ENCODE results near the gene RPIA. TPM values are rescaled to one million over a fixed set of nuclear protein-coding genes. Genes with fewer than 3 reads are reported as not detected.

Gene RPIA
- total RNA-seq, 1 donor from 2014 or later, result 16.5 TPM

GRCh38 chr2:88666576-88666975 is 24.9 kb upstream of the RPIA start:
- H3K4me3 ChIP-seq, result no peak overlapping the region
- ATAC-seq, result no peak
- H3K36me3 ChIP-seq, result no peaks in the 10 kb centered on the region
- H3K9me3 ChIP-seq, result no peaks in the 10 kb centered on the region
- no peak overlapping the region for H3K27ac ChIP-seq
- no peak for TF ChIP-seq CTCF (IDR thresholded peaks at IDR 0.05)
- H3K27me3 ChIP-seq (ENCODE audit: low read depth), result no peaks in the 10 kb centered on the region
- intact Hi-C loops (cut with DNase I), result no loop called here
- no peak for DNase-seq
- no peaks in the 10 kb centered on the region for H3K4me1 ChIP-seq

GRCh38 chr2:88667219-88667618 is 24.3 kb upstream of the RPIA start:
- Histone ChIP-seq H3K27me3 (ENCODE audit: low read depth) (no peaks in the 10 kb centered on the region), H3K36me3 (no peaks in the 10 kb centered on the region), H3K4me3 (no peak overlapping the region), H3K9me3 (no peaks in the 10 kb centered on the region), H3K27ac (no peak overlapping the region), H3K4me1 (no peaks in the 10 kb centered on the region)
- ATAC-seq, result no peak
- TF ChIP-seq CTCF (IDR thresholded peaks at IDR 0.05), result no peak
- DNase-seq, result no peak
- intact Hi-C loops (cut with DNase I), result no loop called here

GRCh38 chr2:88668862-88669261 is 22.6 kb upstream of the RPIA start:
- H3K9me3 ChIP-seq, result no peaks in the 10 kb centered on the region
- intact Hi-C loops (cut with DNase I), result no loop called here
- DNase-seq, result no peak
- no peak overlapping the region for H3K27ac ChIP-seq
- ATAC-seq, result no peak
- no peaks in the 10 kb centered on the region for H3K36me3 ChIP-seq
- no peak for TF ChIP-seq CTCF (IDR thresholded peaks at IDR 0.05)
- no peaks in the 10 kb centered on the region for H3K4me1 ChIP-seq
- no peak overlapping the region for H3K4me3 ChIP-seq
- H3K27me3 ChIP-seq (ENCODE audit: low read depth), result no peaks in the 10 kb centered on the region

GRCh38 chr2:88669482-88670214 is 21.8 kb upstream of the RPIA start:
- H3K27ac ChIP-seq, result no peak overlapping the region
- no peaks in the 10 kb centered on the region for H3K27me3 ChIP-seq (ENCODE audit: low read depth)
- no peaks in the 10 kb centered on the region for H3K36me3 ChIP-seq
- H3K4me1 ChIP-seq, result no peaks in the 10 kb centered on the region
- H3K9me3 ChIP-seq, result no peaks in the 10 kb centered on the region
- no peak overlapping the region for H3K4me3 ChIP-seq
- intact Hi-C loops (cut with DNase I), result loop anchor here (10.0 kb wide), 1 partner anchor 75 kb away; no protein-coding TSS in a partner anchor
- ATAC-seq (peak in 1 of 2 donors; percentile 61), DNase-seq (no peak)
- TF ChIP-seq CTCF (IDR thresholded peaks at IDR 0.05), result peak; percentile 53

- H3K4me3 ChIP-seq, result no peak overlapping the region
- ATAC-seq (peak; percentile 69 to 80), DNase-seq (no peak)
- H3K27ac ChIP-seq, result no peak overlapping the region
- H3K9me3 ChIP-seq, result no peaks in the 10 kb centered on the region
- intact Hi-C loops (cut with DNase I), result loop anchor here (10.0 kb wide), 1 partner anchor 77 kb away; no protein-coding TSS in a partner anchor
- H3K4me1 ChIP-seq, result no peaks in the 10 kb centered on the region
- H3K36me3 ChIP-seq, result no peaks in the 10 kb centered on the region
- no peaks in the 10 kb centered on the region for H3K27me3 ChIP-seq (ENCODE audit: low read depth)
- TF ChIP-seq CTCF (IDR thresholded peaks at IDR 0.05), result peak; percentile 84
Measured at GRCh38 chr2:88671786-88672427, 19.6 kb upstream of the RPIA start.

All from lower lobe of right lung (tissue), 2 donors.